OCI-LY1 (cell line): Measurements from ENCODE around the gene ANKLE2.

Source experiments
- CTCF ChIP-seq: fragments of 200-600 bp; sonication (generic), shearing (Covaris generic); IDR thresholded peaks from 2 replicates; pipeline ENCODE4 v1.5.1; 2017; ENCODE audit warnings: mild to moderate bottlenecking, antibody characterized with exemption, low read length, moderate library complexity, mixed read lengths
- EZH2 ChIP-seq: fragments of 200-600 bp; sonication (generic), shearing (Covaris generic); IDR thresholded peaks from 2 replicates; pipeline ENCODE4 v1.8.0; 2017; ENCODE audit warnings: borderline replicate concordance, mixed run types, mild to moderate bottlenecking, antibody characterized with exemption, low read length, moderate library complexity, mixed read lengths

- TF ChIP-seq EZH2 (no peak), CTCF (no peak)
Measured at GRCh38 chr12:132713123-132713522, 48.5 kb downstream of the ANKLE2 start.
